ENCODE data around the gene NMRAL1. TPM values are rescaled to one million over a fixed set of nuclear protein-coding genes. Genes with fewer than 3 reads are reported as not detected.

Gene NMRAL1
- 10 to 100 TPM; 45.0 to 49.8 (median 48.8) TPM for polyA plus RNA-seq (ENCODE audit: insufficient read length in 3 of 3)
- long read RNA-seq, donor 1, transcript NMRAL1-202 (6 exons, 1,233 nt): major isoform, 5 of 21 reads
- long read RNA-seq, donor 1, partial matches to known transcripts: 10 of 21 reads
- long read RNA-seq, donor 1, other reads (novel, unspliced or antisense): 0 of 21 reads
- long read RNA-seq, donor 2, transcript NMRAL1-201 (6 exons, 1,376 nt): minor isoform, 5 of 99 reads
- long read RNA-seq, donor 2, transcript NMRAL1-212 (6 exons, 1,240 nt): minor isoform, 5 of 99 reads
- long read RNA-seq, donor 2, transcript NMRAL1-202 (6 exons, 1,233 nt): major isoform, 9 of 99 reads
- long read RNA-seq, donor 2, partial matches to known transcripts: 29 of 99 reads
- long read RNA-seq, donor 2, other reads (novel, unspliced or antisense): 49 of 99 reads
- long read RNA-seq, donor 3, partial matches to known transcripts: 31 of 57 reads
- long read RNA-seq, donor 3, other reads (novel, unspliced or antisense): 20 of 57 reads
- long read RNA-seq, donor 4, transcript NMRAL1-212 (6 exons, 1,240 nt): minor isoform, 5 of 104 reads
- long read RNA-seq, donor 4, transcript NMRAL1-202 (6 exons, 1,233 nt): major isoform, 13 of 104 reads
- long read RNA-seq, donor 4, partial matches to known transcripts: 78 of 104 reads
- long read RNA-seq, donor 4, other reads (novel, unspliced or antisense): 0 of 104 reads
- long read RNA-seq, donor 5, partial matches to known transcripts: 0 of 7 reads
- long read RNA-seq, donor 5, other reads (novel, unspliced or antisense): 0 of 7 reads
- long read RNA-seq, donor 6, partial matches to known transcripts: 45 of 76 reads
- long read RNA-seq, donor 6, other reads (novel, unspliced or antisense): 20 of 76 reads
- long read RNA-seq, donor 7, transcript NMRAL1-201 (6 exons, 1,376 nt): major isoform, 6 of 85 reads
- long read RNA-seq, donor 7, partial matches to known transcripts: 37 of 85 reads
- long read RNA-seq, donor 7, other reads (novel, unspliced or antisense): 35 of 85 reads
- long read RNA-seq, donor 8, partial matches to known transcripts: 6 of 27 reads
- long read RNA-seq, donor 8, other reads (novel, unspliced or antisense): 17 of 27 reads
- long read RNA-seq, donor 9, transcript NMRAL1-201 (6 exons, 1,376 nt): minor isoform, 7 of 32 reads
- long read RNA-seq, donor 9, transcript NMRAL1-202 (6 exons, 1,233 nt): major isoform, 8 of 32 reads
- long read RNA-seq, donor 9, partial matches to known transcripts: 7 of 32 reads
- long read RNA-seq, donor 9, other reads (novel, unspliced or antisense): 0 of 32 reads
- long read RNA-seq, donor 10, transcript NMRAL1-202 (6 exons, 1,233 nt): major isoform, 11 of 69 reads
- long read RNA-seq, donor 10, partial matches to known transcripts: 36 of 69 reads
- long read RNA-seq, donor 10, other reads (novel, unspliced or antisense): 16 of 69 reads
- long read RNA-seq, donor 11, partial matches to known transcripts: 23 of 61 reads
- long read RNA-seq, donor 11, other reads (novel, unspliced or antisense): 26 of 61 reads
- long read RNA-seq, donor 12, transcript NMRAL1-212 (6 exons, 1,240 nt): minor isoform, 6 of 33 reads
- long read RNA-seq, donor 12, transcript NMRAL1-202 (6 exons, 1,233 nt): major isoform, 12 of 33 reads
- long read RNA-seq, donor 12, partial matches to known transcripts: 11 of 33 reads
- long read RNA-seq, donor 12, other reads (novel, unspliced or antisense): 0 of 33 reads
- long read RNA-seq, donor 13, partial matches to known transcripts: 0 of 5 reads
- long read RNA-seq, donor 13, other reads (novel, unspliced or antisense): 0 of 5 reads
- long read RNA-seq, donor 14: 0 reads
- long read RNA-seq, donor 15: 0 reads
- long read RNA-seq, donor 16, transcript NMRAL1-212 (6 exons, 1,240 nt): minor isoform, 6 of 127 reads
- long read RNA-seq, donor 16, transcript NMRAL1-202 (6 exons, 1,233 nt): major isoform, 9 of 127 reads
- long read RNA-seq, donor 16, partial matches to known transcripts: 62 of 127 reads
- long read RNA-seq, donor 16, other reads (novel, unspliced or antisense): 44 of 127 reads

- DNase-seq: peak; percentile 90
These were observed at the start of gene NMRAL1 for GRCh38 chr16:4474192-4474961. TSS of gene NMRAL1 (minus strand) at chr16:4474625. CDS start at chr16:4474132, 493 bp downstream.

- DNase-seq: no peak
These were observed 49.3 kb upstream of the NMRAL1 start for GRCh38 chr16:4523686-4524085.

- DNase-seq: no peak
These were observed 47.7 kb upstream of the NMRAL1 start for GRCh38 chr16:4522051-4522581.

- DNase-seq: no peak
These were observed 46.5 kb upstream of the NMRAL1 start for GRCh38 chr16:4520913-4521312.

- DNase-seq: no peak
These were observed 45.0 kb upstream of the NMRAL1 start for GRCh38 chr16:4519274-4520058.

GRCh38 chr16:4517812-4518680 lies 43.6 kb upstream of the NMRAL1 start:
- DNase-seq: peak; percentile 45

- no peak for DNase-seq
These were observed 41.3 kb upstream of the NMRAL1 start for GRCh38 chr16:4515611-4516233.

- no peak for DNase-seq
These were observed 40.2 kb upstream of the NMRAL1 start for GRCh38 chr16:4514606-4515005.

GRCh38 chr16:4513881-4514280 lies 39.5 kb upstream of the NMRAL1 start:
- DNase-seq: no peak

- DNase-seq: no peak
These were observed 38.8 kb upstream of the NMRAL1 start for GRCh38 chr16:4513086-4513860.

GRCh38 chr16:4512473-4512872 lies 38.0 kb upstream of the NMRAL1 start:
- no peak for DNase-seq

GRCh38 chr16:4511441-4512082 lies 37.1 kb upstream of the NMRAL1 start:
- peak; percentile 47 for DNase-seq

GRCh38 chr16:4510747-4511426 lies 36.5 kb upstream of the NMRAL1 start:
- DNase-seq: no peak

GRCh38 chr16:4510131-4510530 lies 35.7 kb upstream of the NMRAL1 start:
- DNase-seq: no peak

GRCh38 chr16:4509420-4509819 lies 35.0 kb upstream of the NMRAL1 start:
- DNase-seq: no peak
